SU-DHL-6 (cell line): Measurements from ENCODE around the gene SDCBP2.

Experiments used
- CTCF ChIP-seq: fragments of 200-600 bp; sonication (generic); IDR thresholded peaks from one replicate; pipeline ENCODE4 v1.5.1; 2017; ENCODE audit warnings: antibody characterized with exemption, mild to moderate bottlenecking, low read length, moderate library complexity; ENCODE audit not compliant: insufficient read depth, poor library complexity, severe bottlenecking
- EZH2phosphoT487 ChIP-seq: fragments of 200-600 bp; sonication (generic), shearing (Covaris generic); conservative IDR thresholded peaks from 2 replicates; pipeline ENCODE4 v1.6.1; 2018; ENCODE audit warnings: mild to moderate bottlenecking, antibody characterized with exemption, low read length, moderate library complexity, mixed read lengths

GRCh38 chr20:1322511-1323245, 6.3 kb downstream of the SDCBP2 start:
- TF ChIP-seq CTCF (no peak), EZH2phosphoT487 (no peak)
